ENCODE results near the gene ACYP2.
"Not testable (repeated sequence)": the region's sequence is repeated elsewhere in the genome, so short reads cannot be mapped to it uniquely, and the experiment has no call there.

Gene ACYP2

DNA sequence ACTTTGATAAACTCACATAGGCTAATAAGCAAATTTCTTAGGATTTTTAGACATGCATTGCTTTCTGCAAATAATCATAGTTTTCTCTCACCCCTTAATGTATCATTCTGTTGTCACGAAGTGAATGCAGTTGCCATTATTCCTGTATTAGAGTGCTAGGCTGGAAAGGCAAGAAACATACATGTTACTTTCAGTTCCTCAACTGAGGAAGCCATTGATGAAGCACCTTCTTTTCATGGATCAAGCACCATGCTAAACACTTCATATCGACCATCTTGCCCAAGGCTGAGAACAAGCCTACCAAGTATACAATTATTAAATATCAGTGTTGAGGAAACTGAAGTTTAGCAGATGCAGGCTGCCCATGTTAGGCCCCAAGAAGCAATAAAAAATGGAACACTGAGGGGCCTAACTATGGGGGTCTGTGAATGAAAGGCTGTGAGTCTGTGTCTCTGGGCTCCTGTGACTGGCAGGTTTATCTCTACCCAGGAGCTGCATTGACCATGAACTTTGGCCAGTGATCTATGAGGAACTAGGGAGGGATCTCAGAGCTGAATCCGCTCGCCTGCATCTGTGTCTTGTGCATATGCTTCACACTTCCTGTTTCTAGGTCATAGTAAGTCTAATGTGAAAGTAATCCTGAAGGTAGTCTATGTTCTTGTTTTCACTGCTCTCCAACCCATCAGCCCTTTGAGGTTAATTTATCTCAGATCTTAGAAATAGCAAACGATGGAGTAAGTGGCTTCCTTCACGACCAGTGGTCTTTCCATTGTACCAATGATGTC is 156.6 kb downstream of the ACYP2 start:
- DNase-seq (ENCODE audit: low spot score), result no peak

DNA sequence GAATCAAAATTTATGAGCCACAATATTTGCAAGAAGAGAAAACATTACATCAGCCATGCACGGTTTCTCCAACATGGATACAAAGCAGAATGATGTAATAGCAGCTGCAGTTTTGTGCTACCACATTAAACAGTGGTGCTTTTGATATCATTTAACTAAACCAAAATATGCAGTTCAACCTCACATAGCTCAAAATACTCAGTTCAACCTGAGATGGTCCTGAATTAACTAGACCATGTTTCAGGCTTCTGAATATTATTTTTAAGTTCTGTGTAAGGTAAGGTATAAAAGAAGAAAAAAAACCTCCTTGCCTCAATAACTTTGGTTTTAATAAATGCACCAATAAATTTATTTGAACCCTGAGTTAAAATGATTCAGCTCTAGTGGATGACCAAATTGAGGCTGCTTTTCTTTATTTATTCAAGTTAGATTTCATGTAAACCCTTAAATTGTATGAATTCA is 159.4 kb downstream of the ACYP2 start:
- DNase-seq (ENCODE audit: low spot score), result peak; percentile 50

DNA sequence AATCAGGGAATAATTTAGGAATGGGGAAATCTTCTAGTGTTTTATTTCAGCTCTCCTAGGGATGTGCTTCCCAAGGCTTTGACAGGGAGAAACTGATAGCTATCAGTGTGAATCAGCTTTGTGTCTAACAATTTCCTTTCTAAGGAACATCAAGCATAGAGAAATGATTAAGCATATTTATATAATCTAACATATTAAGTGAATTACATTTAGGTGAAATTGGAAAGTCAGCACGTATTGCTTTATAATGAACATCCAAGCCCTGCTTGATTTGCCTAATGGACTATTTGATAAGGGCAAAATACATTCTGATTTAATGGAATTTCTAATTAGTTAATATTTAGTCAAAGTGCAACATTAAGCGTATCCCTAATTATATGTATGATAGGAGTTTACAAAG is 160.1 kb downstream of the ACYP2 start:
- no peak for DNase-seq (ENCODE audit: low spot score)

DNA sequence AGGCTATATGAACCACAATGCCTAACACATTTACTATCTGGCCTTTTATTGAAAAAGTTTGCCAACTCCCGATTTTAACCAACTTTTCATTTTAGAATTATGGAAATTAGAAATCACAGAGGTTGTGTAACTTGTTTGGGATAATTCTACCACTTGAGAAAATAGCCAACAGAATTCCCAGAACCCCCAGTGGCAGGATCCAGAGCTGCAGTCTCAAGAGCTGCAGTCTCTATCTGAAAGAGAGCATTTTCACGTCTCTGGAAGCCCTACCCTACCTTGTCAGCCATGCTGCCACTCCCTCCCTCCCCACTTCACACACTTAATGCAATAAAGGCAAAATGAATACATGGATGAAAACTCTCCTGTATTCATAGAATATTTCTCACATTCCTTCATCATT is 164.0 kb downstream of the ACYP2 start:
- DNase-seq (ENCODE audit: low spot score), result no peak

DNA sequence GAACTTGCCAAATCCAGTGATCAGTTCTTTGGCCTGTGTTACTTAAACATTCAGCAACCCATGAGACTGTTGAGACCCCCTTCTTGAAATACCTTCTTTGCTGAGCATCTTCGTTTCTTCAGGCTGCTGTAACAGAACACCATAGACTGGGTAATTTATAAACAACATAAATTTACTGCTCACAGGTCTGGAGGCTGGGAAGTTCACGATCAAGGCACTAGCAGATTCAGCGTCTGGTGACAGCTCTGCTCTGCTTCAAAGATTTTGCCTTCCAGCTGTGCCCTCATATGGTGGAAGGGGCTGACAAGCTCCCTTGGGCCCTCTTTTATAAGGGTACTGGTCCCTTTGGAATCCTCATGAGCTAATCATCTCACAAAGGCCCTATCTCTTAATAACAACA is 169.4 kb downstream of the ACYP2 start:
- DNase-seq (ENCODE audit: low spot score), result no peak

DNA sequence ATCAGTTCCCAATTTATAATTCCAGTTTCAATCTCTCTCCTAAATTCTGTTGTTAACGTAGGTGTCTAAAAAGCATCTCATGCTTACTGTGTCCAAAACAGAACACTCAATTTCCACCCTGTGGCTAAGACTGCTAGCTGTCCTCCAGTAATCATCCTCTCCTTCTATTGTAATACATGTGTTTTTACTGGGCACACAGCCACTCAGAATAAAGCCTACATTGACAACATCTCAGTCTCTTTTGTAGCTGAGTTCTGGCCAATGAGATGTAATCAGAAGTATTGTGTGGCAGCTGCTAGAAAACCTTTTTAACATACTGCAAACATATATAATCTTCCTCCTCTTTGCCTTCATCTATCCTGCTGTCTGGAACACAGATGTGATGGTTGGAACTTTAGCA is 170.0 kb downstream of the ACYP2 start:
- DNase-seq (ENCODE audit: low spot score), result no peak

DNA sequence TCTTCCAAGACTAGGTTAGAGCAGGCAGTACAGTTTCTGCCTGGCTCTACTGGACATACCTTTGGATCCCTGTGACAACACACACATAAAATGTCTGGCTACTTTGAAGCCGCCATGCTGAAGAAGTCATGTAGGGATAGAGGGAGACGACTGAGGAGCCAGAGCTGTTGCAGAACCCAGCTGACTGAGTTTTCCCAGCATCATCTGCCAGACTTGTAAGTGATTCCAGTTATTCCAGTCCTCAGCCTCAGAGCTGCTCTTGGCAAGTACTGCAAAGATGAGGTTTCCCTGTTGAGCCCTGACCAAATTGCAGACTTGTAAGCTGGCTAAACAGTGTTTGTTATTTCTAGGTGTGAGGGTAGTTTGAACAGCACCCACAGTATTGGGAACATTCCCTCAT is 172.1 kb downstream of the ACYP2 start:
- no peak for DNase-seq (ENCODE audit: low spot score)

DNA sequence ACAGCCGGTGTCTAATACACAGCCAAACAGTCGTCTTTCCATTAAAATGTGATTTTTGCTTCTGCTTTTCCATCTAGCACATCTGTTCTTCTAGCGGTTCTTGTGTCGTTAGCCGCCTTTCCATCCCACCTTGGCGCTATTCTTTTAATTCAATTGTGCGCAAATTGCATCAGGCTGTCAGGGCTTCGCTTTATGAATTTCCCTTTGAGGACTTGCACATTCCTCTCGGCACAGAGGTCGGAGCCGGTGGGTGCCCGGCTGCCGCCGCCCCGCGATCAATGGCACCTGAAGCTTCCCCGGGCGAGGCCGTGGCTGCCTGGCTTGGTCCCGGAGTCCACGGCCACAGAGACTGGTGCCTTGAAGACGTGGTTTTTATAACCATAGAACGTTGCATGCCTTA is 174.5 kb downstream of the ACYP2 start:
- DNase-seq (ENCODE audit: low spot score), result no peak

DNA sequence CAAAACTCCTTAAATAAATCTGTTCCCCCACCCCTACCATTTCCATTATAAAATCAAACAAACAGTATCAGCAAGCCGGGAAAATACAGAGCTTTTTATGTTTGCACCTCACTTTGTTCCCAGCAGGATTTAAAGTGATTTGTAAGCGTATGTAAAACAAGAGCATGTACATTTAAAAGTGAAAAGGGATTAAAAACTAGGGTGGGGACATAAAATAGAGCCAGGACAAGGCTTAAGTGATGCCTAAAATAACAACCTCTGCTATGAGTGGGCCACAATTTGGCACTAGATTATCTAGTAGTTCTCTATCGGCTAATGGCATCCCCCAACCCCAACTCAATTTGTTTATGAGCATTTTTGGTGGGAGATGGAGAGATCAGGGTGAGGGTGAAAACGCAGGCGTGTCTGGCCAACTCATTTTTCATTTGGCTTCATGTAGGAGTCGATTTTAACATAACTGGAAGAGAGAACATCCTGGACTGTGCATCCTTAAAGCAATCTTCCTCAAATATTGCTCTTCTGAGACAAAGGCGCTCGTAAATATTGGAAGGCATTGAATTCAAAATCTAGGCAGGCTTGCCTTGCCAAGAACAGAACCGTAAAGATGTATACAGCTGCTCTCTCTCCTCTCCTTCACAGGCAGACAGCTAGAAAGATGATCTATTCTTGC is 175.1 kb downstream of the ACYP2 start:
- no peak for DNase-seq (ENCODE audit: low spot score)

DNA sequence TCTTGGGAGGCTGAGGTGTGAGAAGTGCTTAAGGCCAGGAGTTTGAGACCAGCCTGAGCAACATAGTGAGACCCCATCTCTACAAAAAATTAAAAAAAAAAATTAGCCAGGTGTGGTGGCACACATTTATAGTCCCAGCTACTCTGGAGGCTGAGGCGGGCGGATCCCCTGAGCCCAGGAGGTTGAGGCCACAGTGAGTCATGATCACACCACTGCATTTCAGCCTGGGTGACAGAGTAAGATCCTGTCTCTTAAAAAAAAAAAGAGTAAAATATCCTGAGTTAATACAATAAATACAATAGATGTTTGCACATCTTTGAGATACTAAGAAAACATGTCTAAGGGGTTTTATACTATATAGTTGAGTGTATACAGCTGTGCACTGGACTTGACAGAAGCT is 179.2 kb downstream of the ACYP2 start:
- not testable (repeated sequence) for DNase-seq (ENCODE audit: low spot score)

DNA sequence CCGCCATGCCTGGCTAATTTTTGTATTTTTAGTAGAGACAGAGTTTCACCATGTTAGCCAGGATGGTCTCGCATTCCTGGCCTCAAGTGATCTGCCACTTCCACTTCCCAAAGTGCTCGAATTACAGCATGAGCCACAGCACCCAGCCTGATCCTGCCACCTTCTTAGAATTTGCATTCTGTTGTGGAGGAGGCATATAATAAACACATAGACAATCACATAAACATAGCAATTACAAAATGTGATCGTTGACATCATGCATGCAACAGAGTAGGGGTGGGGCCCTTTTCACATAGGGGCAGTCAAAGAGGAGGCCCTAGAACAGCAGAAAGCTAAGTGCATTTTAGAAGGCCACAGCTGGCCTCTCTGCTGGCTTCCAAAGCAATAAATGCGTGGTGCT is 180.5 kb downstream of the ACYP2 start:
- DNase-seq (ENCODE audit: low spot score), result no peak

DNA sequence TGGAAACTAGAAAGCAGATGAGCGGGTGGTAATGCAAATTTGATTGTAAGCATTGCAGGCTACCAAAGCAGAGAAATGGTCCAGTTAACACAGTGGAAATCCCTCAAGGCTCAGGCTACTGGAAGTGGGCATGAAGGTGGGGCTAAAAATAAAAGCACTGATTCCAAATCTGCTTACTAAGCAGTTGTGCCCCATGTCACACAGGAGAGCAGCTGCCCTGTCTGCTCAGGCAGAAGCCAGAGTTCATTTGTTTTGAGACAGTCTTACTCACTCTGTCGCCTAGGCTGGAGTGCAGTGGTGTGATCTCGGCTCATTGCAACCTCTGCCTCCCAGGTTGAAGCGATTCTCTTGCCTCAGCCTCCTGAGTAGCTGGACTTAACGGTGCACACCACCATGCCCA is 183.1 kb downstream of the ACYP2 start:
- no peak for DNase-seq (ENCODE audit: low spot score)

DNA sequence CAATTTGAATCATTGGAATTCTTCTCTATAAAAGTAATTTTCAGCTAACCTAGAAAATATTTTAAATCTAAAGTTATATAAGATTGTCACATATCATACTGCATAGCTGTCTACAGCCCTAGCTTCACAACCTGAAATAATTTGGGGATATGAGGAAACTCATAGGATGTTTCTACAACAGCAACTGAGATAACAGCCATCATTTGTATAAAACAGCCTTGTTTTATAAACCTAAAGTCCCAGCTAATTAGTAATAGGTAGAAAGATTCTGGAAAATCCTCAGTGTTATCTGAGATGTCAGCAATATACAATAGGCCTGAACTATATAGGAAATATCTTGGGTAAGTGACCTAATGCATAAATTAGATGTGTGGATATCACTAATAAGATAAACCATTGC is 188.2 kb downstream of the ACYP2 start:
- no peak for DNase-seq (ENCODE audit: low spot score)

DNA sequence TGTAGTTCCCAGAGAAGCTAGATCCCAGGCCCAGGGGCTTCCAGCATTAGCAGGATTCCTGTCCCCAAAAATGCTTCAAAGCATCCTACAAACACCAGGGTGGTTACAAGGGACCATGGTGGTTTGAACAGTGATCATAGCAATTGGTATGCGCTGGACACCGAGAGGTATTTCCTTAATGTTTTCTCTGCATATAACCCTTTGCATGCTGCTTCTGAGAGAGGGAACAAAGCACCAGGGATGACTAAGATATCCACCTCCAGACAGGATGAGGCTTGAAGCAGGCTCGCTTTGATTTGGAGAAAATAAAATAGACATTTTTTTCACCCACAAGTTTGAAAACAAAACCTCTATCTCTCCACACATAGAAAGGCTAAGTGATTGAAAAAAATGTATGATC is 191.1 kb downstream of the ACYP2 start:
- DNase-seq (ENCODE audit: low spot score), result no peak

DNA sequence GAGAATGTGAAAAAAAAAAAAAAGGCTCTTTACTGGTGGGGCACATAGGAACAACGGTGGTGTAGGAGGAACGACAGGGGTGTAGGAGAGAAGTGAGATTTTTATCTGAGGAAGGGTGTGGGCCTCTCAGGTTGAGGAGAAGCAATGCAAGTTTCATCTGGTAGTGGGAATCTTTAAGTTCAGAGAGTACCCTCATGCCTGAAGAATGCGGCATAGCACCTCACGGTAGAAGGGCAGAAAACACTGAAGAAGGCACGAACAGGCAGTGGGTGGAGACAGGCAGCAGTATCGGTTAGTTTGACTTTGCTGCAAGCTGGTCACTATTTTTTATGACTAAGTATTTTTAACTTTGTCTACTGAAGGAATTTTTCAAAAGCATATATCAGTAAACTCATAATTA is 192.8 kb downstream of the ACYP2 start:
- no peak for DNase-seq (ENCODE audit: low spot score)

DNA sequence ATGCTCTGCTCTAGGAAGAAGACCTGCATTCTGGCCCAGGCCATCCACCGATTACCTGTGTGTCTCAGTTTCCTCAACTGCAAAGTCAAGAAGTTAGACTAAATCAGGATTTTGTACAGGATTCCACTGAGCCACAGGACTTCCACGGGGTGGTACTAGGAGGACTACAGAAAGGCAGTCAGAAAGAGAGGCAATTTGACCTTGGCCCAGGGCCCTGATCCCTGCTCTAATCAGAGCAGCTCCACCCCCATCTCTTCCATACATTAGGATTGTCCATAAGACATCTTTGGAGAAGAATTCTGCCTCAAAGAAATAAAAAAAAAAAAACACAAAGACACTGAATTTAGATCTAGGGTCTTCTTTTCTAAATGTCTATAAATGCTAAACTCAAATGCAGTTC is 193.4 kb downstream of the ACYP2 start:
- DNase-seq (ENCODE audit: low spot score), result no peak

DNA sequence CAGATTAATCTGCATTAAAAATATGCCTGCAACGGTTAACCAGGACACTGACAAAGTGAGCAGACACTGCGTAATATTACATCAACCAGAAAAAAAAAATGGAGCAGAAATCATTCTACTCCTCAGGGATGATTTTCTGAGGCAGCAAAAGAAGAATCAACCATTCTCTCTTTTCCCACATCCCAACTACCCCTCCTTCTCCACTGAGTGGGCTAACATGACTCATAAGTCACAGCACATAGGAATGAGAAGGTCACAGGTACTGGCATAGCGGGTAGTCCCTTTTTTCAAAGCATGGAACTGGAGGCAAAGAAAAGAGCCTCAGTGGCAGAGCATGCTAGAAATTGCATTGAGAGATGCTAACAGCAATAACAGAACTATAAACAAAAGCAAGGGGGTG is 194.9 kb downstream of the ACYP2 start:
- DNase-seq (ENCODE audit: low spot score), result no peak

DNA sequence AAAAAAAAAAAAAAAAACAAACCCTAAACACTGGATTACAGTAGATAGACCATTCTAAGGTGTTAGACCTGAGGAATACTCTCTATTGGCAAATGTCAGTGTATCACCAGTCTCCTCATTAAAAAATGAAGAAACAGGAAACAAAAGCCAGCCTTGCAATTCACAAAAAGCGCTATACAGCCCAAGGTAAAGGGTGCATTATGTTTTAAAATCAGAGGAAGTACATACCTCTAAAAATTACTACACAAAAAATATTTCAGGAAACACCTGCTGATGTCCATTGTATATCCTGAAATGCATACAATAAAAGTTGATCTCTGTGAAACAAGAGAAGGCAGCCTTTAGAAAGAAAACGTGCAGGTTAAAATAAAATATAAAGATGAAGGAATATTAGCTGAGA is 195.5 kb downstream of the ACYP2 start:
- DNase-seq (ENCODE audit: low spot score), result no peak

DNA sequence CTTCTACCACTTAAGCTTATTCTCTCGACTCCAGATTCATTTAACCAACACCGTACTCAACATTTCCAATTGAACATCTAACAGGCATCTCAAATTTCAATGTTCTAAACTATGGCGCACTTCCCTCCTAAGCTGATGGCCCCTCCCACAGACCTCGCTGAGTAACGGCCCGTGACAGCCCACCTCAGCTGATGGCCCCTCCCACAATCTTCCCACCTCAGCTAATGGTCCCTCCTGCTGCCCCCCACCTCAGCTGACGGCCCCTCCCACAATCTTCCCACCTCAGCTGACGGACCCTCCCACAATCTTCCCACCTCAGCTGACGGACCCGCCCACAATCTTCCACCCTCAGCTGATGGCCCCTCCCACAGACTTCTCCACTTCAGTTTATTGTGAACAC is 197.7 kb downstream of the ACYP2 start:
- DNase-seq (ENCODE audit: low spot score), result no peak

DNA sequence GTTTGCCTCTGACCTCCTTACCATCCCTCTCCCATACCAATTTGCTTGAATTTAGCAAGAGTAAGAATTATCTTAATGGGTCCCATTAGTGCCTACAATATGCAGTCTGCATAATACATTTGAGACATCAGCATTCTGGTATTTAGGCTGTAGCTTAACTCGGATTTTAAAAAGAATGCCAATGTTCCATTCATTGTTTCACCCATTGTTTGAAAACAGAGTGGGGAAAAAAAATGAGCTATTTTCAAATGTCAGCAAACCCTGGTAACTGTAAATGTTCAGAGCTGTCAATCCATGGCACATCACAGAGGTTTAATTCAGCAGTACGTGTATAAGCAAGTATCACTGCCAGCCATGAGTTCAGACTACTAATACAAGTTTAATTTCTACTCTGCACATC is 202.6 kb downstream of the ACYP2 start:
- DNase-seq (ENCODE audit: low spot score), result no peak

DNA sequence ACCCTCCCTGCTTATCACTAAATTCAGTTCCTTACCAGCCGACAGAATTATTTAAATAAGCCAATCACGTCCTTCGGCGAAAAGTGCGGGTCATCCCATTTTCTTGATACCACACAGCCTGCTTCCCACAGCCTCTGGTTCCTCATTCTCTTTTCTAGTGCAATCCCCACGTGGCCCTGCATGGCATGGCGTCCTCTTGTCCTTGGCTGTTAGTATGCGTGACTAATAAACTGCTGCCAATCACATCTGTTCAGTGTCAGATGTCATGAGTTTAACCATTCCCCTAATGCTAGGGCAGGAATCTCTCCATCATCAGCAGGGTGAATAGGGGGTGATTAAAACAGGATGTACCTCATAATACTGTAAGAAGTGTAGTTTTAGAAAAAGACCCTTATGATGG is 203.4 kb downstream of the ACYP2 start:
- DNase-seq (ENCODE audit: low spot score), result no peak

DNA sequence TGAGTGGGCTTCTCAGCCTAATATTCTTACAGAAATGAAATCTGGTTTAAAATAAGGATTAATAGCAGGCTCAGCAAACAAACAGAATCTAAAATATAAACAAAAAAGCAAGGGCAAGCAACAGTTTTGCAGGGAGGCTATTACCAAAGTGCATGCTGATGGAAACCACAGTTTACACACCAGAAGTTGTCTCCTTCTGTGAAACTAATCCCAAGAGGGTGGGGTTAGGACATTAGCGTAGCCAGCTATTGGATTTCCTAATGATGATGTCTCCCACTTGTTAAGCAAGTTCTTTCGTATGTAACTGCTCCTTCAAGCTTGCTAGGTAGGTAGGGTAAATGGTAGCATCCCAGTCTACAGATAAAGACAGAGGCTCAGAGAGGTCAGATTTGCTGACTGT is 205.6 kb downstream of the ACYP2 start:
- no peak for DNase-seq (ENCODE audit: low spot score)

DNA sequence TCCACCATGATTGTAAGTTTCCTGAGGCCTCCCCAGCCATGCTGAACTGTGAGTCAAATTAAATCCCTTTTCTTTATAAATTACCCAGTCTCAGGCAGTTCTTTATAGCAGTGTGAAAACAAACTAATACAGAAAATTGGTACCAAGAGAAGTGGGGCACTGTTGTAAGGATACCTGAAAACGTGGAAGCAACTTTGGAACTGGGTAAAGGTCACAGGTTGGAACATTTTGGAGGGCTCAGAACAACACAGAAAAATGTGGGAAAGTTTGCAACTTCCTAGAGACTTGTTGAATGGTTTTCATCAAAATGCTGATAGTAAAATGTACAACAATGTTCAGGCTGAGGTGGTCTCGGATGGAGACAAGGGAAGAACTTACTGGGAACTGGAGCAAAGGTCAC is 209.1 kb downstream of the ACYP2 start:
- not testable (repeated sequence) for DNase-seq (ENCODE audit: low spot score)

DNA sequence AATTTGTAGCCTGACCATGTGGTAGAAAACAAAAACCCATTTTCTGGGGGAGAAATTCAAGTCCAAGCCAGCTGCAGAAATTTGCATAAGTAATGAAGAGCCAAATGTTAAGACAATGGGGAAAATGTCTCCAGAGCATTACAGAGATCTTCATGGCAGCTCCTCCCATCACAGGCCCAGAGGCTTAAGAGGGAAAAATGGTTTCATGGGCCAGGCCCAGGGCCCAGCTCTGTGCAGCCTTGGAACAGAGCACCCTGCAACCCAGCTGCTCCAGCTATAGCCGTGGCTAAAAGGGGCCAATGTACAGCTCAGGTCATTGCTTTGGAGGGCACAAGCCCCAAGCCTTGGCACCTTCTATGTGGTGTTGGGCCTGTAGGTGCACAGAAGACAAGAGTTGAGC is 209.7 kb downstream of the ACYP2 start:
- no peak for DNase-seq (ENCODE audit: low spot score)

Measured in putamen (tissue), 1 donor.